ENCODE measurements around the gene FRMPD1. TPM values are rescaled to one million over a fixed set of nuclear protein-coding genes. Genes with fewer than 3 reads are reported as not detected.
"Not testable (repeated sequence)": the region's sequence is repeated elsewhere in the genome, so short reads cannot be mapped to it uniquely, and the experiment has no call there.

FRMPD1 gene
- total and polyA plus RNA-seq, 2 of the 4 experiments (the other 2 are of a cell fraction), result not detected

DNA sequence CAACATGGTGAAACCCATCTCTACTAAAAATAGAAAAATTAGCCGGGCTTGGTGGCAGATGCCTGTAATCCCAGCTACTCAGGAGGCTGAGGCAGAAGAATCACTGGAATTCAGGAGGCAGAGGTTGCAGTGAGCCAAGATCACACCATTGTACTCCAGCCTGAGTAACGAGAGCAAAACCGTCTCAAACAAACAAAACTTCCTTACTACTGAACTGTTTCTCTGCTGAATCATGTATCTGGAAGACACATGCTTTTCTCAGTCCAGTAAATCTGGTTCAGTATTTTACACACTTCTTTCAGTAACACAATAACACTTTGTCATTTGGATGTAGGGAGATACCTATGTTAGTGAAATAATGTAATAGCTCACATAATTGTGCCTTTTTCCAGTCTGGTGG, 110.8 kb downstream of the FRMPD1 start:
- ChIA-PET CTCF (no interaction called here), POLR2A (ENCODE audit: unreplicated experiment) (no interaction called here)
- Histone ChIP-seq H3K79me1 (ENCODE audit: low read depth in 1 of 2, low read length in 2 of 2) (peaks cover 5 to 10% of the 10 kb centered on the region in 2 experiments; a peak in 2 of 4 replicates), H2BK5ac (ENCODE audit: low read depth, low read length, poor library complexity, severe bottlenecking) (peak overlapping the region; percentile 82), H3K4ac (ENCODE audit: low read depth, low read length) (peak overlapping the region; percentile 65), H3K27me3 (ENCODE audit: control insufficient read depth, insufficient read depth, low read length) (no peaks in the 10 kb centered on the region), H3K4me1 (ENCODE audit: control insufficient read depth, insufficient read depth, low read length) (peaks cover 9% of the 10 kb centered on the region), H4K20me1 (ENCODE audit: insufficient read depth, low read length) (peaks cover 5% of the 10 kb centered on the region; the same call in 1 of the 2 replicates), H3K18ac (ENCODE audit: low read depth, low read length) (peak overlapping the region; percentile 42; the same call in 1 of the 2 replicates), H3K9me1 (ENCODE audit: insufficient read depth, low read length) (peaks cover 8% of the 10 kb centered on the region), H3K27ac (ENCODE audit: insufficient read depth, low read length) (peak overlapping the region; percentile 48; the same call in 1 of the 2 replicates), H4K8ac (ENCODE audit: low read depth in 2 of 2, low read length in 2 of 2) (peak overlapping the region in 1 of 2 experiments; percentile 28; a peak in 1 of 4 replicates), H4K5ac (ENCODE audit: low read depth, low read length) (no peak overlapping the region), H3K56ac (ENCODE audit: extremely low read depth, insufficient read depth, low read length) (no peak overlapping the region), H2BK15ac (ENCODE audit: low read depth, low read length) (peak overlapping the region; percentile 62; the same call in 2 of the 3 replicates), H2AK9ac (replicated peaks; ENCODE audit: low read depth, low read length, poor library complexity) (no peak overlapping the region), H2BK20ac (ENCODE audit: low read depth, low read length) (peak overlapping the region; percentile 38), H2AK5ac (ENCODE audit: low read depth, low read length) (peak overlapping the region; percentile 87; the same call in 1 of the 2 replicates), H3K4me3 (ENCODE audit: insufficient read depth, low read depth, low read length) (no peak overlapping the region), H2BK120ac (ENCODE audit: low read depth, low read length) (peak overlapping the region; percentile 31), H3K14ac (replicated peaks; ENCODE audit: low read depth, low read length) (0 out of 2 replicates have a peak overlapping the region, but pooled peaks have one; percentile 43), H3K23ac (ENCODE audit: low read depth, low read length) (peak overlapping the region; percentile 46; the same call in 1 of the 2 replicates), H3K9ac (ENCODE audit: low read depth, low read length) (no peak overlapping the region), H2AFZ (replicated peaks; ENCODE audit: low read length, poor library complexity) (no peak overlapping the region), H3K9me3 (ENCODE audit: control insufficient read depth, insufficient read depth, low read length) (no peaks in the 10 kb centered on the region), H4K91ac (ENCODE audit: insufficient read depth, low read depth, low read length) (no peak overlapping the region), H3K36me3 (ENCODE audit: control insufficient read depth, insufficient read depth, low read length) (peaks cover 4% of the 10 kb centered on the region), H3K4me2 (ENCODE audit: low read depth, low read length) (peak overlapping the region; percentile 38; the same call in 1 of the 2 replicates)
- WGBS, 2 experiments (ENCODE audit: extremely low coverage in 2 of 2, insufficient read length in 1 of 2), result no CpG with 5 or more reads among the region's 3 CpGs
- intact Hi-C loops (cut with micrococcal nuclease), result no loop called here
- ATAC-seq (ENCODE audit: low read depth), result peak; percentile 84
- dilution Hi-C loops (cut with HindIII; ENCODE audit: low sequenced_read_pairs, unreplicated experiment), result no loop called here
- TF ChIP-seq MXI1 (IDR thresholded peaks at IDR 0.05; ENCODE audit: borderline replicate concordance, low read depth, low read length) (peak; percentile 67; the same call in 1 of the 2 replicates), BHLHE40 (IDR thresholded peaks at IDR 0.05; ENCODE audit: low read depth, low read length) (no peak), POLR2A (IDR thresholded peaks at IDR 0.05; ENCODE audit: low read depth, low read length) (no peak)
- TF ChIP-seq, protein P1, sequence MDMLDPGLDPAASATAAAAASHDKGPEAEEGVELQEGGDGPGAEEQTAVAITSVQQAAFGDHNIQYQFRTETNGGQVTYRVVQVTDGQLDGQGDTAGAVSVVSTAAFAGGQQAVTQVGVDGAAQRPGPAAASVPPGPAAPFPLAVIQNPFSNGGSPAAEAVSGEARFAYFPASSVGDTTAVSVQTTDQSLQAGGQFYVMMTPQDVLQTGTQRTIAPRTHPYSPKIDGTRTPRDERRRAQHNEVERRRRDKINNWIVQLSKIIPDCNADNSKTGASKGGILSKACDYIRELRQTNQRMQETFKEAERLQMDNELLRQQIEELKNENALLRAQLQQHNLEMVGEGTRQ (IDR thresholded peaks at IDR 0.05; ENCODE audit: low read depth, low read length), result no peak
- peak; percentile 88 for DNase-seq
- in situ Hi-C loops (cut with MboI; ENCODE audit: low sequenced_read_pairs), result no loop called here
- BruUV-seq (replicated peaks), result no TSS peak

DNA sequence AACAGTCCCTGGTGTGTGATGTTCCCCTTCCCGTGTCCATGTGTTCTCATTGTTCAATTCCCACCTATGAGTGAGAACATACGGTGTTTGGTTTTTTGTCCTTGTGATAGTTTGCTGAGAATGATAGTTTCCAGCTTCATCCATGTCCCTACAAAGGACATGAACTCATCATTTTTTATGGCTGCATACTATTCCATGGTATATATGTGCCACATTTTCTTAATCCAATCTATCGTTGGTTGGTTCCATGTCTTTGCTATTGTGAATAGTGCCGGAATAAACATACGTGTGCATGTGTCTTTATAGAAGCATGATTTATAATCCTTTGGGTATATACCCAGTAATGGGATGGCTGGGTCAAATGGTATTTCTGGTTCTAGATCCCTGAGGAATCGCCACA, 114.5 kb downstream of the FRMPD1 start:
- H3K36me3 ChIP-seq (ENCODE audit: control insufficient read depth, insufficient read depth, low read length); H3K9me1 ChIP-seq (ENCODE audit: insufficient read depth, low read length); in situ Hi-C loops (cut with MboI; ENCODE audit: low sequenced_read_pairs); H3K4me3 ChIP-seq (ENCODE audit: insufficient read depth, low read depth, low read length); H4K91ac ChIP-seq (ENCODE audit: insufficient read depth, low read depth, low read length); H3K14ac ChIP-seq (replicated peaks; ENCODE audit: low read depth, low read length); H3K23ac ChIP-seq (ENCODE audit: low read depth, low read length); H2BK20ac ChIP-seq (ENCODE audit: low read depth, low read length); H4K5ac ChIP-seq (ENCODE audit: low read depth, low read length); intact Hi-C loops (cut with micrococcal nuclease); dilution Hi-C loops (cut with HindIII; ENCODE audit: low sequenced_read_pairs, unreplicated experiment); H3K4me1 ChIP-seq (ENCODE audit: control insufficient read depth, insufficient read depth, low read length); H3K18ac ChIP-seq (ENCODE audit: low read depth, low read length); BruUV-seq (replicated peaks); H2BK5ac ChIP-seq (ENCODE audit: low read depth, low read length, poor library complexity, severe bottlenecking); H2AFZ ChIP-seq (replicated peaks; ENCODE audit: low read length, poor library complexity); H3K56ac ChIP-seq (ENCODE audit: extremely low read depth, insufficient read depth, low read length); H3K4ac ChIP-seq (ENCODE audit: low read depth, low read length); H3K9me3 ChIP-seq (ENCODE audit: control insufficient read depth, insufficient read depth, low read length); H4K20me1 ChIP-seq (ENCODE audit: insufficient read depth, low read length); ATAC-seq (ENCODE audit: low read depth); H3K27ac ChIP-seq (ENCODE audit: insufficient read depth, low read length); H3K4me2 ChIP-seq (ENCODE audit: low read depth, low read length); CTCF ChIA-PET; H2BK15ac ChIP-seq (ENCODE audit: low read depth, low read length); H2AK9ac ChIP-seq (replicated peaks; ENCODE audit: low read depth, low read length, poor library complexity); DNase-seq; H2BK120ac ChIP-seq (ENCODE audit: low read depth, low read length); H4K8ac ChIP-seq (ENCODE audit: low read depth in 2 of 2, low read length in 2 of 2); H3K27me3 ChIP-seq (ENCODE audit: control insufficient read depth, insufficient read depth, low read length); POLR2A ChIA-PET (ENCODE audit: unreplicated experiment); H3K9ac ChIP-seq (ENCODE audit: low read depth, low read length); H2AK5ac ChIP-seq (ENCODE audit: low read depth, low read length): not testable (repeated sequence)
- no CpG with 5 or more reads among the region's 6 CpGs for WGBS, 2 experiments (ENCODE audit: extremely low coverage in 2 of 2, insufficient read length in 1 of 2)
- H3K79me1 ChIP-seq (ENCODE audit: low read depth in 1 of 2, low read length in 2 of 2), result peaks cover 4 to 13% of the 10 kb centered on the region in 2 experiments; a peak in 2 of 4 replicates

Measured in IMR-90 (cell line).